NCI-H2029 treated with DMSO at 0.1 percent for 48 hours (cell line): ENCODE results near the gene KLHL18.
A peak's percentile ranks its signal among the peaks of the same experiment; 100 is the strongest.
"Not testable (repeated sequence)": the region's sequence is repeated elsewhere in the genome, so short reads cannot be mapped to it uniquely, and the experiment has no call there.

Experiments used
- DNase-seq: peaks from one replicate; lab custom pipeline; 2025; lab: John Stamatoyannopoulos, UW

The KLHL18 gene

DNA sequence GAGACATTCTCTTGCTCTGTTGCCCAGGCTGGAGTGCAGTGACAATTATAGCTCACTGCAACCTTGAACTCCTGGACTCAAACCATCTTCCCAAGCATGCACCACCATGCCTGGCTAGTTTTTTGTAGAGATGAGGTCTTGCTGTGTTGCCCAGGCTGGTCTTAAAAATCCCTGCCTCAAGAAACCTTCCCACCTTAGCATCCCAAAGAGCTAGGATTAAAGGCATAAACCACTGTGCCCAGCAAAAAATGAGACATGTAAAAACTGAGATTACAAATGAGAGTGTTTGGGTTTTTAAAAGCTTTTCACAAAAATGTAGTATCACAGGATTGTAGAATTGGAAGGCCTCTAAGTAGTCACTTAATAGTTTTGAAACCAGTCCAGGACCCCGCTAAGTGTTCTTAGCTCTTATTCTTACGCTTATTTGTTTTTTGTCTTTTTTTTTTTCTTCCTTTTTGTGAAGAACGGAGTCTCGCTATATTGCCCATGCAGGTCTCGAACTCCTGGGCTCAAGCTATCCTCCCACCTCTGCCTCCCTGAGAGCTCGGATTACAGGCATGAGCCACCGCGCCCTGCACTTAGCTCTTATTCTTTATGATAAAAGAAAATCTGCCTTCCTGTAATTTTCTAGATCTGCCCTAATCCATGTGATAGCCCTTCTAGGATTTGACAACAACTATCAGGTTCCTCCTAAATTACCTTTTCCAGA lies 31.5 kb downstream of the KLHL18 start:
- DNase-seq = no peak

DNA sequence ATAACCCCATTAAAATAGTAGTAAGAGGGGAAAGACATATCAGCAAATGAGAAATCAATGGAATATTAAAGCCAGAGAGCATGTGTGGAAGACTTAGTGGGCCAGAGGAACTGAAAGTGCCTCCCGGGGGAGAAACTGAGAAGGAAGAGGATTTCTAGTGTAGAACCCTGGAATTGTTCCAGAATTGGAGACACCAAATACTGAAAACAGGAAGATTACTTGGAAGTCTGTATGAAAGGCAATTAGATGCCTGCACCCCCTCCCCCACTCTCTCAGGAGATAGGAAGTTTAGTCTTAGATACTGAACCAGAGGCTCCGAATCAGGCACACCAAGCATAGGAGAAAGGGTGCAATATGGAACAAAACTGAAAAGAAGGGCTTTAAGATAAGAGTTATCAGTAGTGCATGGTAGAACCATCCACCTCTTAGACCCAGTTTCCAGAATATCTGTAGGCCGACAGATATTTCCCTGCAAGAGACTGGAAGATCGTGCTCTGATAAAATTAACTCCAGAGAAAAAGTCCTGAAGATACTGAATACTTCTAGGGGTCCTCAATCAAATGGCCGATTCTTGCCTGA lies 32.4 kb downstream of the KLHL18 start:
- DNase-seq = no peak

DNA sequence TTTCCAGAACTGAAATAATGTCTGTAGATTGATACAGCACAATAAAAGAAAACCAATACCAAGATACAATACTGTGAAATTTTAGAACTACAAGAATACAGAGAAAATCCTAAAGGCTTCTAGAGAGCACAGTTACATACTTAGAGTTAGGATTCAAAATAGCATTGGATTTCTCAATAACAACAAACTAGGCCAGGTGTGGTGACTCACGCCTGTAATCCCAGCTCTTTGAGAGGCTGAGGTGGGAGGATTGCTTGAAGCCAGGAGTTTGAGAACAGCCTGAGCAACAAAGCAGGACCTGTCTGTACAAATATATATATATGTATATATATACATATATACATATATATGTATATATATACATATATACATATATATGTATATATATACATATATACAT lies 33.4 kb downstream of the KLHL18 start:
- not testable (repeated sequence) for DNase-seq

DNA sequence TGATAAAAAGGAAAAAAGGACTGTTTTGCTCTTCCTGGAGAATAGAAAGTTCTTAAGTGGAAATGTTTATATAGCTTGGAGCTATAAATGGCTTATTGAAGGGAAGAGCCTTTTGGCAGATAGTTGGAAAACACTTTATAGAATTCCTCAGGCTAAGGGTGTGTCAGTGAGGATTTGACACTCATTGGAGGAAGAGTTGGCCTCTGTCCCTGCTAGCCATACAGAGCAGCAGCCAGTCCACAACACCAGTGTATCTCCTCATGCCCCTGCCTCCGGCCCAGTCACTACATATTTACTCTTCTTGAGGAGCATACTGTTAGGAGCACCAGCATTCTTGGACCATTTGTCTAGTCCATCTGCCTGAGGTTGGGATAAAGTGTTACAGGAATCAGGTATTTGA lies 36.2 kb downstream of the KLHL18 start:
- DNase-seq = no peak

DNA sequence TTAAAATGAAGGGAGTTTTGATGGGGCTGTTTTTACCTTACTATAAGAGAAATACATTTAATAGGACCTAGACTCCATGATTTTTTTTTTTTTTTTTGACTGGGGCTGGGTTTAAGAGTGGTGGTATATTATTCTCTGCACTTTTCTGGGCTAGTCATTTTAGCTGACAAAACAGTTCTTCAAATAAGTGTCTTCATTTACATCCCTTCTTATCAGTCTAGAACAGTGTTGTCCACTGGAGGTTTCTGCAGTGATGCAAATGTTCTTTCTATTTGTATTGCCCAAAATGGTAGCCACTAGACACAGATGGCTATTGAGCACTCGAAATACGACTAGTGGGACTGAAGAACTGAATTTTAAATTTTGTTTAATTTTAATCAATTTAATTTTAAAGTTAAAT lies 37.2 kb downstream of the KLHL18 start:
- DNase-seq = no peak

DNA sequence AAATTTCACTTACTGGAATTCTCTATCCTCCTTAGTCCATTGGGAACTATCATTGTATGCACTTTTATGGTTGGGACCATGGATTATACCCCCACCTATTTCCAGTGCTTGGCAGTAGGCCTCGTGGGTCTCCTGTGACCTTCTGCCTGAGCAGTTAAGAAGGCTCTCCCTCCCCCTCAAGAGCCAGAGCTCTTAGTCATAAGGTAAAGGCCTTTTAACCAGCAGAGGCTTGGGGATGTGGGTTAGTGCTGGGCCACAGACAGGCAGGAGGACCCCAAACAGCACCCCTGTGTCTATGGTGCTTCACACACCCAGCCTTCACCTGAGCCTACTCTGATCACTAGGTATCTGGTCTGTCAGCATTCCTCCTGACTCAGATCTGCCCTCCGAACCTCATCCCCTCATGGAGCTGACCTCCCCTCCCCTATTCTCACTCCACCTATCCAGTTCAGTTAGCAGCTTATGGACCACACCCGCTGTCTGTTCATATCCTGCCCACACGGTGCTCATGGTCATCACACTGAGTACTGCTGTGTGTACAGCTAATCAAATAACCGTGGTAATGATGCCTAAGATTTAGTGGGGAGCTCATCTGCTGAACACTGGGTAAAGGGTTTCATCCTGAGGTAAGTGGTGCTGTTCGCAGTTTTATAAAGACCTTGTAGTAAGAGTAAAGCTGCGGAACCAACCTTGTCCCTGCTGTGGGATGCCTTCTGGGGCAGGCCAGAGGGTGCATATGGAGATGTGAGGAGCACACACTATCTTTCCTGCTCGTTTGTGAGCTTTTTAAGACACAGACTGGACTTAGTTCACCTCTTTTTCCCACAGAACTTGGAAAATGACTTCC lies 40.9 kb downstream of the KLHL18 start:
- no peak for DNase-seq

DNA sequence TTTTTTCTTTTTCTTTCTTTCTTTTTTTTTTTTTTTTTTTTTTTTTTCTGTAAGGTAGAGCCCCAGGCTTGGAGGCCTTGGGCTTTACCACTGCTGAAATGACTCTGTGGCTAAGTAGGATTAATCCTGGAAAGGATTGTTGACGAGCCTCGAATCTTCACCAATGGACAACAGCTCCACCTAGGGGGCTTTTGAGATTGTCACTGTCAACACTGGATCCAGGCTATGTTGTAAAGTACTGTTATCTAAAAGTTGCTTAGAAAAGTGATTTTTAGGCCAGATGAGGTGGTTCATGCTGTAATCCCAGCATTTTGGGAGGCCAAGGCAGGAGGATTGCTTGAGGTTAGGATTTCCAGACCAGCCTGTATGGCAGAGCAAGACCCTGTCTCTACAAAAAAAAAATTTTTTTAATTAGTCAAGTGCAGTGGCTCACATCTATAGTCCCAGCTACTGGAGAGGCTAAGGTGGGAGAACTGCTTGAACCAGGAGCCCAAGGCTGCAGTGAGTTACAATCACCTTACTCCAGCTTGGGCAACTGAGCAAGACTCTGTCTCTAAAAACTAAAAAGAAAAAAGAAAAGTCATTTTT lies 41.6 kb downstream of the KLHL18 start:
- peak; percentile 68 for DNase-seq

DNA sequence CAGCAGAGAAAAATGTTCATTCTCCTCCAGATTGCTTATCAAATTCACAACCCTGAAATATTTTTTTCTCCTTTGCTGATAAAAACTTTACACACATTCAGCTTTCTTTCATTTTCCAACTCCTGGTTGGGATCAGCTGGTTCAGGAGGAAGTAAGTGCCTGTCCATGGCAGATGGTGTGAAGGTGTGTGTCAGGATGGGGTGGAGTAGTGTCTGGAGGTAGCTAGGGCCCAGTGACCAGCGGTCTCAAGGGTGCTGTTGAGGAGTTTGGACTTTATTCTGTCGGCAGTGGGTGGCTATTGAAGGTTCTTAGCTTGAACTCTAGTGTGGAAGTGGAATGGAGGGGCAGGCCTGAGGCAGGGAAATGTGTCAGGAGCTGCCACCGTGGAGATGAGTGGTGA lies 51.2 kb downstream of the KLHL18 start:
- no peak for DNase-seq

DNA sequence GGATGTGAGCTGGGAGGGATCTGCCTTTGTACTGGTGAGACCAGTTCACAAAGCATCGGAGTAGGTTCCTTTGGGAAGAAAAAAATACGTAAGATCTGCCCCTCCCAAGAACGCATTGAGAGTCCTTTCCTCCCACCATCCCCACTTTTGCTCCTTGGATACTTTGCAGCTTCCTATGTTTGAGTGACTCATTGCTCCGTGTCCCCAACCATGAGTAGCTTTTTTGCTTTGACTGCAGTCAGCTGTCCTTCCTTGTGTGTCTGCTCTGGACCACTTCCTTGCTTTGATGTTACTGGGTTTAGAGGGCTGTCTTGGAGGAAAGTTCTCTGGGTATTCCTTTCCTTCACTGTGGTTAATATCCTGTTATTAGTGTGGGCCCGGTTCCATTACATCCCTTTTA lies 54.9 kb downstream of the KLHL18 start:
- no peak for DNase-seq

DNA sequence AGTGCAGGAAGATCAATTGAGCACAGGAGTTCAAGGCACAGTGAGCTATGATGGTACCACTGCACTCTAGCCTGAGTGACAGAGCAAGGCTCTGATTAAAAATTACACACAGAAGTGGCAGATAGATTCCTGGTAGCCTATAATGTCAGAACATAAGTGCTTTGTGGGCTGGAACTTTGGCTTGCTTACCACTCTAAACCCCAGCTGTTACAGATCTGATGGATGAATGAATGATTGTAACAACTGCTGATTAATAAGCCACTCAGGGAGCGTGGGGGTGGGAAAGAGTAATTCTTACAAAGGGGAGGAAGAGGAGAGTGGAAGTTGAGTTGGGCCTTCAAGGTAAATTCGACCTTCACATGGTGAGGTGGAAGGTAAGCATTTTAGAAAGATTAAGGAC lies 57.2 kb downstream of the KLHL18 start:
- DNase-seq = no peak

DNA sequence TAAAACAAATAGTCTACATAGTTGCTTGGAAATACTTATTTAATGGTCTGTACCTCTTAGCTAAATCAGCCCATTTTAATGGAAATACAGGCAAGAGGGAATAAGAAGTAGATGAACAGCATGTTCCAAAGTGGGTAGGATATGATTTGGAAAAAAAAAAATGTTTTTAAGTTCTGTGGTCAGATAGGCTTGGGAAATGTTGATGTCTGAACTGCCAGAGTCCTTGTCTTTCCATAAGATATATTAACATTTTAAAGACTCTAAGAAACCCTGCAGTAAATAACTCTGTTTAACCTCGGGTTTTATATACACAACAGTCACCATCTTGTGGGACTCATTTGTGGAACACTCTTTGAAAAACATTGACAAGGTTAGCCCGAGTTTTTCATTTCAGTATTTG lies 58.1 kb downstream of the KLHL18 start:
- no peak for DNase-seq

DNA sequence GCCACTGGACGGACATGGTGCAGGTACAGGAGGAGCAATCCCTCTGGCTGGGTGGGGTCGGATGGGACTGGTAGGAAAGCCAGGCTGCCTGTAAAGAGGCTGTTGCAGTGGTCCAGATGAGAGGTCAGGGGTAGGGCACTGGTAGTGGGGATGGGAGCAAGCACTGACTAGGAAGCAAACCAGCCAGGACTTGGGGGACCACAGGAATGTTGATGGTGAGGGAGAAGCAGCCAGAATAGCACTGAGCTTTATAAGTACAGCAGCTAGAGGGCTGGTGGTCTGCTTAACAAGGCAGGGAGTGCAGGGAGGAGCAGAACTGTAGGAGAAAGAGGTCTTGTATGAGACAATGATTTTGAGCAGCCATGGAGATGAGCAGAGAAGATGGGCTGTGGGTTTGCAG lies 59.4 kb downstream of the KLHL18 start:
- DNase-seq = no peak

DNA sequence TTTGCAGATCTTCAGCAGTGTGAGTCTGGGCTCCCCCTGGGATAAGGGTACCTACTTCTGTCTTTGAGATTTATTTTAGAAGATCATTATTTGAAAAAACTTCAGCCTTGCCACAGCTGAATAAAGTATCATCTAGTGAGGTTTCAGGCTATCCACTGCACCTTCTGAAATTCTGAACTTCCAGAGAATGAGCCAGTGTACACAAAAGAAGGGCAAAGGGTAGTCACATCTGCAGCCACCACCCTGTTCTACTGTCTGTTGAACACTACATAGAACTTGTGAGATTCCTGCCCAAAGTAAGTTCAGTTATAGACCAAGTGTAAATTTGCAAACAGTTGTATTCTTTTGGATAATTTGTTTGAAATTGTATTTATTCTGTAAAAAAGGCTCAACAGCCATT lies 60.1 kb downstream of the KLHL18 start:
- DNase-seq = no peak

DNA sequence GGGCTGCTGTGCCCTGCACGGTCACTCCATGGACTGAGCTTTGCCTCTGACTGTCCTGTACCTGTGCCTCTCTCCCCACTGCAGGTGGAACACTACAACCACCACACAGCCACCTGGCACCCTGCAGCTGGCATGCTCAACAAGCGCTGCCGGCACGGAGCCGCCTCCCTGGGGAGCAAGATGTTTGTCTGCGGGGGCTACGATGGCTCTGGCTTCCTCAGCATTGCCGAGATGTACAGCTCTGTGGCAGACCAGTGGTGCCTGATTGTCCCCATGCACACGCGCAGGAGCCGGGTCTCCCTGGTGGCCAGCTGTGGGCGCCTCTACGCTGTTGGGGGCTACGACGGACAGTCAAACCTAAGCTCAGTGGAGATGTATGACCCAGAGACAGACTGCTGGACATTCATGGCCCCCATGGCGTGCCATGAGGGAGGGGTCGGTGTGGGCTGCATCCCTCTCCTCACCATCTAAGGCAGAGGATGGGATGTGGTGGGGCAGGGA lies 60.8 kb downstream of the KLHL18 start:
- no peak for DNase-seq

DNA sequence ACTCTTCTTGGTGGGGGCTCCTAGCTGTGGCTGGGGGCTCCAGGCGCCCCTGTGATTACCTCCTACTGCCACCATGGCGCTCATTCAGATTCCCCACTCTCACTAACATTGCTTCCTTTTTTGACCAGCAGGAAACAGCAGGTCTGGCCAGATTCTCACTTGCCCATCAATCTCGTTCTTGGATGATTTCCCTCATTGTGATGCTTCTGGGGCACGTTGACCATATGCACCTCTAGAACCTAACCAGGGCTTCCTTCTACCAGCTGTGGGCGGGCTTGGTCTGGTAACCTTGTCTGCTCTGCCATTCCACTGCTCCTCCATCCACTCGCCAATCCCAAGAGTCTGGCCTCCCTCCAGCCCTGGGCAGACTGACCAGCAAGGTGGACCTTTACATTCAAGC lies 62.2 kb downstream of the KLHL18 start:
- DNase-seq = no peak

DNA sequence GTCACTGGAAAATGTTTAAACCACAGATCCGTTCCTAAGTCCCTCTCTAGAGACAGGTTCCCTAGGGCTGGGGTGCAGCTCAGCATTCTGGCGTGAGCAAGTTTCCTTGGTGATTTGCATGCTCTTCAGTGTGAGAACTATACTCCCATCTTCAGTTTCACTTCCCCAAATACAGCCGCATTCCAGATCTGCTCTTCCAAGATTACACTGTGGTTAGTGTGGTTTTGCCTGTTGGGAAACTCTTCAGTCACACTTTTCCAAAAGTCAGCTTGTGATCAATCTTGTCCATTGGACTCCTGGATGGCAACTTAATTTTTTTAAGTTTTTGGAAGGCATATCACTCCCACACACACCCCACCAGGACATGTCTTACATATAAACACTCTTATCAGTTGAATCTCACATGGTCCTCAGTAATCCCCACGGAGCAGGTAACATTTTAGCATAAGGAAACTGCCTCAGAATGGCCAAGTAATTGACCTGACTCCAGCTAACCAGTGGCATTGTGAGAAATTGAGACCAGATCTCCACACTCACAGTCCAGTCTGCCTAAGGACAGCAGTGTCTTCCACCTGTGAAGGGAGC lies 64.6 kb downstream of the KLHL18 start:
- no peak for DNase-seq

DNA sequence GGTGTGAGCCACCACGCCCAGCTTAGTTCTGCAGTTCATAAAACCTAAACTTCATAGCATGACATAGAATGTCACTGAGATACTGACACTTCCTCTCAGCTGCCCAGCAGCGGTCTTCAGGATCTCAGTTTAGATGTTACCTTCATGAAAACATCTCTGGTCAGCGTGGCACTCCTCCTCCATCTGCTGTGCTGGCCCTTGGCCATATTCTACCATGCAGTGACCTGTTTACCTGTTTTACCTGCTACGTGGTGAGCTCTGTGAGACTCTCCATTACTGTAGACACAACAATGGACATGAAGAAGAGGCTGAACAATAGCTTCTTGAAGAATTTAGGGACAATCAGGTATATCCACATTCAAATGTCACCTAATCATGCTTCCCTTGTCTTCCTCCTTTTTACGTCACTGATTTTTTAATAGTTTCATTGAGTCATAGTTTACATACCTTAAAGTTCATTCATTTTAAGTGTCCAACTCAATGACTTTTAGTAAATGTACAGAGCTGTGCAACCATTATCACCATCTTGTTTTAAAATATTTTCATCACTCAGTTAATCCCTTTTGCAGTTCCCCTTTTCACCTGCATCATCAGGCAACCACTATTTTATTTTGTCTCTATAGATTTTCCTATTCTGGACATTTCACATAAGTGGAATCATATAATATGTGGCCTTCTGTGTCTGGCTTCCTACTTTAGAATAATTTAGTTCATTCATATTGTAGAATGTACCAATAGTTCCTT lies 65.8 kb downstream of the KLHL18 start:
- no peak for DNase-seq

DNA sequence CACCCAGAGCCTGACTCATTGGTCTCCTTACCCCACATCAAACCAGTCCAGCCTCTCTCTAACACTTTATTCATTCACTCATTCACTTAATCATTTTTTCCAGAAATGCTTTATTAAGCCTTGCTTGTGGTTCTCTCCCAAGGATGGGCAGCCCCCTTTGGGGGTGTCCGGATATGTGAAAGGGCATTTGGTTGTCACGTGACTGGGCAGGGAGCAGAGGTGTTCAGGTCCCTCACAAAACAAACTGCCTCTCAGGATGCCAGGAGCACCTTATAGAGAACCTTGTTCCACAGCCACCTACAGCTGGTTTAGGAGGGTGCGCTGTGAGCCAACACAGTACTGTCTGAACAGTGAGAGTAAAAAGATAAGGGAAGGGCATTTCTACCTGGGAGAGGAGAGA lies 72.3 kb downstream of the KLHL18 start:
- no peak for DNase-seq

DNA sequence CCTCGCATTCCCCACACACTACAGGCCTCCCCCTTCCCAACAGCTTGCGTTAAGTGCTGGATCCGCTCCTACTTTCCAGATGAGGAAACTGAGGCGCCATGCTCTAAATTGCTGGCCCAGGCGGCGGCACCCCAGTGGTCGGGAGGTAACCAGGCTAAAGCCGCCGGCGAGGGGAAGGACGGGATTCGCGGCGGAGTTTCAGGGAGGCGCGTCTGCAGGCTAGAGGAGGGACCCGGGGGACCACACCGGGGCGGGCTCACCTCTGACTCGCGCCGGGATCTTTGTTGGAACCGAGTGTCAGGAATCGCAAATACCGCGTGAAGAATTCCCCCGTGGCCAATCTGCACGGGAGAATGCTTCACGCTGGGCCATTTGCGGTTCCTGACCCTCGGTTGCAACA lies 73.5 kb downstream of the KLHL18 start:
- DNase-seq = no peak

DNA sequence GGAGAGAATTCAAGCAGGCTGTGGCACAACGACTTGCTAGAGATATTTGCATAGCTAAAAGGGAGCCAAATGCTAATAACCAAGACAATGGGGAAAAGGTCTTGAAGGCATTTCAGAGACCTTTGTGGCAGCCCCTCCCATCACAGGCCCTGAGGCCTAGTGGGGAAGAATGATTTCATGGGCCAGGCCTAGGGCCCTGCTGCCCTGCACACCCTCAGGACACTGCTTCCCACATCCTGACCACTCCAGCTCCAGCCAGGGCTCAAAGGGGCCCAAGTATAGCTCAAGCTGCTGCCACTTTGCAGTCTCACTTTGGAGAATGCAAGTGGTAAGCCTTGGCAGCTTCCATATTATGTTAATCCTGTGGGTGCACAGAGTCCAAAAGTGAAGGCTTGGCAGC lies 76.6 kb downstream of the KLHL18 start:
- DNase-seq = no peak

DNA sequence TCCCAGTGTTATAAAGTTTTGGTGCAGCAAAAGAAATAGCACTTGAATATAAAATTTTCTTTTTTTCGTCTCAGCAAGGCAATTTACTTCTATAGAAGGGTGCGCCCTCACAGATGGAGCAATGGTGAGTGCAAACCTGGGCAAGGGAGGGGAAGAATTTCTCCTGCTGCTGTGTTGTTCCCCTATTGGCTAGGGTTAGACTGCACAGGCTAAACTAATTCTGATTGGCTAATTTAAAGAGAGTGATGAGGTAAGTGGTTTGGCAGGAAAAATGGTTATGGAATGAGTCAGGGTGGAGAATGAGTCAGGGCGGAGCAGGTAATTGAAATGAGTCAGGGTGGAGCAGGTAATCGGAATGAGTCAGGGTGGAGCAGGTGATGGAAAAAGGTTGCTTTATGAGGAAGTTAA lies 77.4 kb downstream of the KLHL18 start:
- not testable (repeated sequence) for DNase-seq

DNA sequence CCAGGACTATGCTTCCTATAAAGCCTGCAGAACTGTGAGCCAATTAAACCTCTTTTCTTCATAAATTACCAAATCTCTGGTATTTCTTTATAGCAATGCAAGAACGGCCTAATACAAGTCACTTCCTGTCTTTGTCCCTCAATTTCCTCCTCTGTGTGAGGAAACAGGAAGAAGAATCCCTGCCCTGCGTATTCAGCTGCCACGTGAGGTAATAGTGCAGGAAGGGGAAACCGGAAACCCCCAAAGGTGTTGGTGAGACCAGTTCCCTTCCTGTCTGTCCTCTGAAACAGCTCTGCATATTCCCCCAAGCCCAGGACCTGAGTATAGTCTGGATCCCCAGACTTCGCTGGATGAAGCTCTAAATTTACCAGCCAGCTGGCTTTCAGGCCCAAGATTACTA lies 80.0 kb downstream of the KLHL18 start:
- DNase-seq = no peak
